ENCODE data around the gene BFSP2.

The BFSP2 gene

GRCh38 chr3:133452641-133453319 is 52.9 kb downstream of the BFSP2 start:
- FAIRE-seq, result no peak
- DNase-seq (ENCODE audit: insufficient read length, low spot score), result no peak

DNA sequence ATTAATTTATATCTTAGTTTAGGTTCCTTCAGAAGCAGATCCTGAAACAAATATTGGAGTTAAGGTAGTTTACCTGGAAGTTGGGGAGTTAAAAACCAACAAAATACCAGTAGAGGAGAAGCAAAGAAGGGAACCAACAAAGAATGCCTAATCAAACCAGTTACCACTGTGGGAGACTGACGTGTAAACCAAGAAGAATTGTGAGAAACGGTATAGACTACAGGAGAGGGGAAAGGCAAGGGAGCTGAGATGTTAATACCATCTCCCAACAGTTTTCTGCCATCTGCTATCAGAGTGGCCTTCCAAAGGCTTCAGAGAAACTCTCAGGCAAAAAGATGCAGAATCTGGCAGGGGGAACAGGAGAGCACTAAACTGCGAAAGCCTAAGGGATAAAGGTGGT is 53.5 kb downstream of the BFSP2 start:
- no peak for FAIRE-seq

More at GRCh38 chr3:133452641-133453319, 52.9 kb downstream of the BFSP2 start:
- TF ChIP-seq, protein P1, sequence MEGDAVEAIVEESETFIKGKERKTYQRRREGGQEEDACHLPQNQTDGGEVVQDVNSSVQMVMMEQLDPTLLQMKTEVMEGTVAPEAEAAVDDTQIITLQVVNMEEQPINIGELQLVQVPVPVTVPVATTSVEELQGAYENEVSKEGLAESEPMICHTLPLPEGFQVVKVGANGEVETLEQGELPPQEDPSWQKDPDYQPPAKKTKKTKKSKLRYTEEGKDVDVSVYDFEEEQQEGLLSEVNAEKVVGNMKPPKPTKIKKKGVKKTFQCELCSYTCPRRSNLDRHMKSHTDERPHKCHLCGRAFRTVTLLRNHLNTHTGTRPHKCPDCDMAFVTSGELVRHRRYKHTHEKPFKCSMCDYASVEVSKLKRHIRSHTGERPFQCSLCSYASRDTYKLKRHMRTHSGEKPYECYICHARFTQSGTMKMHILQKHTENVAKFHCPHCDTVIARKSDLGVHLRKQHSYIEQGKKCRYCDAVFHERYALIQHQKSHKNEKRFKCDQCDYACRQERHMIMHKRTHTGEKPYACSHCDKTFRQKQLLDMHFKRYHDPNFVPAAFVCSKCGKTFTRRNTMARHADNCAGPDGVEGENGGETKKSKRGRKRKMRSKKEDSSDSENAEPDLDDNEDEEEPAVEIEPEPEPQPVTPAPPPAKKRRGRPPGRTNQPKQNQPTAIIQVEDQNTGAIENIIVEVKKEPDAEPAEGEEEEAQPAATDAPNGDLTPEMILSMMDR (IDR thresholded peaks at IDR 0.05; ENCODE audit: insufficient read depth, missing control alignments), result no peak

DNA sequence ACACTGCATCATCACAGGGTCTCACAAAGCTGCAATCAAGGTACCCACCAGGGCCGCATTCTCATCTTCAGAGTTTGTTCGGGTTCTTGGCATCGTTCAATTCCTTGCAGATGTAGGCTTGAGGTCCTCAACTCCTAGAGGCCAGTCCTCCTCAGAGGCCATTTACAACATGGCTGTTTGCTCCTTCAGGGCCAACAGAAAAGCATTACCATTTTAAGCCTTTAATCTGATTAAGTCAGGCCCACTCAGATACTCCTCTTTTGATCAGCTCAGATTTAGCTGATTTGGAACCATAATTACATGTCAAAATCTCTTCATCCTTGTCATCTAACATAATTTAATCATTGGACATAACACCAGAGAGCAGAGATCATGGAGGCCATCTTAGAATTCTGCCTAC is 55.4 kb downstream of the BFSP2 start:
- peak; percentile 94 for FAIRE-seq

More for the DNA sequence above, 53.5 kb downstream of the BFSP2 start:
- DNase-seq (ENCODE audit: insufficient read length, low spot score), result no peak
- TF ChIP-seq, protein P1 (IDR thresholded peaks at IDR 0.05; ENCODE audit: insufficient read depth, missing control alignments), result no peak

GRCh38 chr3:133455960-133456359 is 56.1 kb downstream of the BFSP2 start:
- FAIRE-seq, result no peak
- TF ChIP-seq, protein P1 (IDR thresholded peaks at IDR 0.05; ENCODE audit: insufficient read depth, missing control alignments), result no peak
- no peak for DNase-seq (ENCODE audit: insufficient read length, low spot score)

More for the DNA sequence above, 55.4 kb downstream of the BFSP2 start:
- peak; percentile 28 for DNase-seq (ENCODE audit: insufficient read length, low spot score)
- TF ChIP-seq, protein P1 (IDR thresholded peaks at IDR 0.05; ENCODE audit: insufficient read depth, missing control alignments), result no peak

- TF ChIP-seq, protein P1 (IDR thresholded peaks at IDR 0.05; ENCODE audit: insufficient read depth, missing control alignments), result no peak
- no peak for FAIRE-seq
- DNase-seq (ENCODE audit: insufficient read length, low spot score), result no peak
Measured at GRCh38 chr3:133457025-133457424, 57.2 kb downstream of the BFSP2 start.

- no peak for DNase-seq (ENCODE audit: insufficient read length, low spot score)
- FAIRE-seq, result no peak
- TF ChIP-seq, protein P1 (IDR thresholded peaks at IDR 0.05; ENCODE audit: insufficient read depth, missing control alignments), result peak; percentile 11
Measured at GRCh38 chr3:133457465-133458067, 57.7 kb downstream of the BFSP2 start.

- TF ChIP-seq, protein P1 (IDR thresholded peaks at IDR 0.05; ENCODE audit: insufficient read depth, missing control alignments), result no peak
- no peak for DNase-seq (ENCODE audit: insufficient read length, low spot score)
- FAIRE-seq, result no peak
Measured at GRCh38 chr3:133459400-133459799, 59.5 kb downstream of the BFSP2 start.
